Measurements from ENCODE around the gene KRT76. TPM values are rescaled to one million over a fixed set of nuclear protein-coding genes. Genes with fewer than 3 reads are reported as not detected.

The KRT76 gene
- total and polyA plus RNA-seq, 2 experiments from 2014 or later: not detected

DNA sequence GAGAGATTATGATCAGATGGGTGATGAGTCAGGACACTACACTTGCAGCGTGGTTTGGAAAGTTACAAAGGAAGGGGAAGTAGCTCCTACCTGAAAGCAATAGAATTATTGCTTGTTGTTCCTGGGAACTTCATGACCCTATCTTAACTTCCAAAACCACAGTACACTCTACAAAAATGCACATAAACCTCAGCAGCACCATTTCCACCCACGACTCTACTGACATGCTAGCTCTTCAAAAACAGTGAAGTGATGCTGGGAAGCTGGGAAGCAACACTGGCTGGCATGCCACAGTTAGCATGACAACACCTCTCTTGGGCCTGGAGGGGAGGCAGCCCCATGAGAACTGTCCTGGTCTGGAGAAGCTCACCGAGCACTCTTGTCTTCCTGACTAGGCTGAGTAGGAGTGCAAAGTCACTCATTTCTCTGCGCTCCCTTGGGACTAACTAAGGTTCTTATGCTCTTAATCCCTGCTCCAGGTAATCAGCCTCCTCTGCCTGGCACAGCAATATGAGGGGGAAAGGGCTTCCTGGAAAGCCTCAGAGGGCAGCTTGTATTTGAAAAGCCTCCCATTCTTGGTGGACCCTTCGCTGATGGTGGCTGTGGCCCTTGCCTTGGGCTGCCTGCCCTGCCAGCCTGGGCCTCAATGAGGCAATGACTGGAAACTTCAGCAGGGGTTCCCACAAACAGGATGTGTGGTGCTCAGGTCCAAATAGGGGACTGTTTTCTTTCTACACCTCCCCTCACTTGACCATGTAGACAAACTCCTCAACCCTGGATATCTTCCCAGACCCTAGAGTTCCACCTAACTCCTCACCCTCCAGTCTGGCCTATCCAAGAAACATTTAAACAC lies 17.6 kb upstream of the KRT76 start:
- Histone ChIP-seq H3F3A (ENCODE audit: insufficient read depth) (peaks cover 15% of the 10 kb centered on the region; the same call in 1 of the 2 replicates), H3K36me3 (ENCODE audit: low read depth) (no peaks in the 10 kb centered on the region), H3K9me3 (ENCODE audit: low read depth) (no peaks in the 10 kb centered on the region), H3K9ac (no peak overlapping the region), H2AFZ (no peak overlapping the region), H3K27ac (0 out of 2 replicates have a peak overlapping the region, but pooled peaks have one; percentile 15), H3K79me2 (ENCODE audit: insufficient read depth) (no peaks in the 10 kb centered on the region), H3K4me3 (no peak overlapping the region), H3K4me1 (ENCODE audit: insufficient read depth) (peaks cover 38% of the 10 kb centered on the region), H4K20me1 (ENCODE audit: insufficient read depth) (no peaks in the 10 kb centered on the region), H3K27me3 (replicated peaks; ENCODE audit: insufficient read depth) (peaks cover 22% of the 10 kb centered on the region), H3K9me2 (ENCODE audit: insufficient read depth) (no peaks in the 10 kb centered on the region), H3K4me2 (ENCODE audit: unreplicated experiment) (no peak overlapping the region)
- no peak for TF ChIP-seq EZH2 (IDR thresholded peaks at IDR 0.05; ENCODE audit: insufficient read depth, poor library complexity, severe bottlenecking)
- no peak for TF ChIP-seq EZH2phosphoT487 (IDR thresholded peaks at IDR 0.05; ENCODE audit: insufficient read depth, low read depth)
- peak; percentile 77 for DNase-seq
- in situ Hi-C loops (cut with MboI): no loop called here
- WGBS, 2 experiments (ENCODE audit: low coverage in 1 of 2, low lambda C conversion rate in 2 of 2, missing lambda C conversion rate in 2 of 2): 54 to 58% methylated on average over 5 of the region's 5 CpGs

GRCh38 chr12:52792185-52793029 lies 15.3 kb upstream of the KRT76 start:
- Histone ChIP-seq H3K9me2 (ENCODE audit: insufficient read depth) (no peaks in the 10 kb centered on the region), H3K4me1 (ENCODE audit: insufficient read depth) (peaks cover 16% of the 10 kb centered on the region), H3K27me3 (replicated peaks; ENCODE audit: insufficient read depth) (peaks cover 45% of the 10 kb centered on the region), H4K20me1 (ENCODE audit: insufficient read depth) (no peaks in the 10 kb centered on the region), H3K36me3 (ENCODE audit: low read depth) (no peaks in the 10 kb centered on the region), H3F3A (ENCODE audit: insufficient read depth) (peaks cover 2% of the 10 kb centered on the region; the same call in 1 of the 2 replicates), H3K79me2 (ENCODE audit: insufficient read depth) (no peaks in the 10 kb centered on the region), H3K9me3 (ENCODE audit: low read depth) (no peaks in the 10 kb centered on the region), H3K27ac (no peak overlapping the region), H2AFZ (no peak overlapping the region), H3K4me2 (ENCODE audit: unreplicated experiment) (no peak overlapping the region), H3K4me3 (no peak overlapping the region), H3K9ac (no peak overlapping the region)
- 71% methylated on average over 10 of the region's 10 CpGs for WGBS, 2 experiments (ENCODE audit: low coverage in 1 of 2, low lambda C conversion rate in 2 of 2, missing lambda C conversion rate in 2 of 2)
- DNase-seq: no peak
- TF ChIP-seq EZH2phosphoT487 (IDR thresholded peaks at IDR 0.05; ENCODE audit: insufficient read depth, low read depth): no peak
- no peak for TF ChIP-seq EZH2 (IDR thresholded peaks at IDR 0.05; ENCODE audit: insufficient read depth, poor library complexity, severe bottlenecking)
- in situ Hi-C loops (cut with MboI): no loop called here

DNA sequence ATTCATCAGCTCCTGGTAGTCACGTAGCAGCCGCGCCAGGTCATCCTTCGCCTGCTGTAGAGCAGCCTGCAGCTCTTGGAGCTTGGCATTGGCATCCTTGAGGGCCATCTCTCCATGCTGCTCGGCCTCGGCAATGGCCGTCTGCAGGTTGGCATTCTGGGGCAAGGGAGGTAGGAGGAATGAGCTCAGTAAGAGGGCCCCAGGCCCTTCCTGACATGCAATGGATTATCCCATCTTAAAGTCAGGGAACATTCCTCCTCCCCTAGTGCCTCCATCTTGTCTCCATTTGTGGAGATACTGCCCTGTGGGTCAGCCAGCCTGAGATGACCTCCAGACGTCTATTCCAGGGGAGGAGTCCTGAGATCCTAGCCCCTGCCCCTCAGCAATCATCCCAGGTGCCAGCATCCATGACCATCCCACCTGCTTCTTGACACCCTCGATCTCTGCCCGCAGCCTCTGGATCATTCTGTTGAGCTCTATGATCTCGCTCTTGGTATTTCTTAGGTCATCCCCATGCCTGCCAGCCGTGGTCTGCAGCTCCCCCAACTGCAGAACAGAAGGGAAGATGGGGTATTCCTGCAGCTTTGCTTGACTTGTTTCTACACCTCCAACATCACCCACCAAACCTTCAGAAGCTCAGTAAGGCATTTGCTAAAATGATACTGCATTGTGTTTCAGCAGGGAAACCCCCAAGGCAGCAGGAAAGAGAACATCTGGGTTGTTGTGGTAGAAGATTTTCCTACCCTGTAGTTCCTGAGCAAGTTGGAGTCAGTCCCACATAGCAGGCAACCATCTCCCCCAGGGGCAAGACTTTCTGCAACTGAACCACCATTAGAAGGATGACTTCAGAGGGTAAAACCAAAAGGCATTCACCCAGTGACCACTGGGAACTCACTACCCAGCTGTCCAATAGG lies 14.4 kb upstream of the KRT76 start:
- in situ Hi-C loops (cut with MboI): no loop called here
- H3K9me3 ChIP-seq (ENCODE audit: low read depth): no peaks in the 10 kb centered on the region
- TF ChIP-seq EZH2 (IDR thresholded peaks at IDR 0.05; ENCODE audit: insufficient read depth, poor library complexity, severe bottlenecking): no peak
- TF ChIP-seq EZH2phosphoT487 (IDR thresholded peaks at IDR 0.05; ENCODE audit: insufficient read depth, low read depth): no peak
- H3K27ac ChIP-seq: no peak overlapping the region
- H3K9me2 ChIP-seq (ENCODE audit: insufficient read depth): no peaks in the 10 kb centered on the region
- peaks cover 51% of the 10 kb centered on the region for H3K27me3 ChIP-seq (replicated peaks; ENCODE audit: insufficient read depth)
- H3K4me3 ChIP-seq: no peak overlapping the region
- no peak overlapping the region for H2AFZ ChIP-seq
- H3K79me2 ChIP-seq (ENCODE audit: insufficient read depth): no peaks in the 10 kb centered on the region
- H3K4me2 ChIP-seq (ENCODE audit: unreplicated experiment): no peak overlapping the region
- WGBS, 2 experiments (ENCODE audit: low coverage in 1 of 2, low lambda C conversion rate in 2 of 2, missing lambda C conversion rate in 2 of 2): 84 to 86% methylated on average over 12 of the region's 12 CpGs
- H3K36me3 ChIP-seq (ENCODE audit: low read depth): no peaks in the 10 kb centered on the region
- peaks cover 10% of the 10 kb centered on the region for H3K4me1 ChIP-seq (ENCODE audit: insufficient read depth)
- H3K9ac ChIP-seq: no peak overlapping the region
- H3F3A ChIP-seq (ENCODE audit: insufficient read depth): no peaks in the 10 kb centered on the region
- no peak for DNase-seq
- H4K20me1 ChIP-seq (ENCODE audit: insufficient read depth): no peaks in the 10 kb centered on the region

Measured in GM23248 (cell line).